ENCODE measurements around the gene PIEZO1. TPM values are rescaled to one million over a fixed set of nuclear protein-coding genes. Genes with fewer than 3 reads are reported as not detected.

The PIEZO1 gene
- total and polyA plus RNA-seq, 2 donors from 2014 or later, result 103 to 124 TPM

DNA sequence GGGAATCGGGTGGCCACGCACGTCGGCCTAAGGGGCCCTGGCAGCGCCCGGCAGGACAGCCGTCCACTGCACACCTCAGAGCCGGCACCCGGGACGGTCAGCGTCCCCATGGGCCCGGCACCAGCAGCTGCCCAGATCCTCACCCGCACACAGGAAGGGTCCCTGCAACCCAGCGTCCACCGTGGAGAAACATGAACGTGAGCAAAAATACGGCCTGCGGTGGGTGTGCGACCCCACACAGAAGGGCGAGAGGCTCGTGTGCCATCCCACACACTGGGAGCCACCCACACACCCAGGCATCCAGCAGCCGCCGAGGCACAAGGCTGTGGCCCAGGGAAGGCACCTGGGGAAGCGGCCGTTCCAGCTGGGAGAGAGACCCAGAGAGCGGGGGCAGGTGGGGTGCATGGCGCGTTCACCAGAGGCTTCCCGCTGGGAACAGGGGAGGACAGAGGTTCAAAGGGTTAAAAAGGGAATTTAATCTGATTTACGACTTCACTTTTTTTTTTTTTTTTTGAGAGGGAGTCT is 6.4 kb downstream of the PIEZO1 start:
- intact Hi-C loops (cut with DNase I), result no loop called here
- H3K4me1 ChIP-seq (ENCODE audit: control insufficient read depth in 2 of 3, insufficient read depth in 2 of 3, low read depth in 1 of 3, low read length in 3 of 3), result peaks cover 0 to 33% (median 15%) of the 10 kb centered on the region in 3 donors
- H3K4me3 ChIP-seq (ENCODE audit: low read length in 3 of 3), result no peak overlapping the region
- H3K9ac ChIP-seq (ENCODE audit: low read length in 3 of 3), result no peak overlapping the region
- H3K9me3 ChIP-seq (ENCODE audit: control insufficient read depth in 2 of 3, insufficient read depth in 1 of 3, low read length in 3 of 3), result no peaks in the 10 kb centered on the region
- DNase-seq (peak in 2 of 5 donors; percentile 33 to 50), FAIRE-seq (no peak)
- H3K36me3 ChIP-seq (ENCODE audit: control insufficient read depth in 2 of 3, insufficient read depth in 3 of 3, low read length in 3 of 3), result no peaks in the 10 kb centered on the region
- no peak overlapping the region for H3K27ac ChIP-seq (ENCODE audit: low read depth in 2 of 2, low read length in 2 of 2)
- H3K27me3 ChIP-seq (ENCODE audit: control insufficient read depth, insufficient read depth, low read length), result no peaks in the 10 kb centered on the region
- TF ChIP-seq, protein P1, sequence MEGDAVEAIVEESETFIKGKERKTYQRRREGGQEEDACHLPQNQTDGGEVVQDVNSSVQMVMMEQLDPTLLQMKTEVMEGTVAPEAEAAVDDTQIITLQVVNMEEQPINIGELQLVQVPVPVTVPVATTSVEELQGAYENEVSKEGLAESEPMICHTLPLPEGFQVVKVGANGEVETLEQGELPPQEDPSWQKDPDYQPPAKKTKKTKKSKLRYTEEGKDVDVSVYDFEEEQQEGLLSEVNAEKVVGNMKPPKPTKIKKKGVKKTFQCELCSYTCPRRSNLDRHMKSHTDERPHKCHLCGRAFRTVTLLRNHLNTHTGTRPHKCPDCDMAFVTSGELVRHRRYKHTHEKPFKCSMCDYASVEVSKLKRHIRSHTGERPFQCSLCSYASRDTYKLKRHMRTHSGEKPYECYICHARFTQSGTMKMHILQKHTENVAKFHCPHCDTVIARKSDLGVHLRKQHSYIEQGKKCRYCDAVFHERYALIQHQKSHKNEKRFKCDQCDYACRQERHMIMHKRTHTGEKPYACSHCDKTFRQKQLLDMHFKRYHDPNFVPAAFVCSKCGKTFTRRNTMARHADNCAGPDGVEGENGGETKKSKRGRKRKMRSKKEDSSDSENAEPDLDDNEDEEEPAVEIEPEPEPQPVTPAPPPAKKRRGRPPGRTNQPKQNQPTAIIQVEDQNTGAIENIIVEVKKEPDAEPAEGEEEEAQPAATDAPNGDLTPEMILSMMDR (IDR thresholded peaks at IDR 0.05; ENCODE audit: borderline replicate concordance, extremely low read depth, insufficient read depth), result no peak

DNA sequence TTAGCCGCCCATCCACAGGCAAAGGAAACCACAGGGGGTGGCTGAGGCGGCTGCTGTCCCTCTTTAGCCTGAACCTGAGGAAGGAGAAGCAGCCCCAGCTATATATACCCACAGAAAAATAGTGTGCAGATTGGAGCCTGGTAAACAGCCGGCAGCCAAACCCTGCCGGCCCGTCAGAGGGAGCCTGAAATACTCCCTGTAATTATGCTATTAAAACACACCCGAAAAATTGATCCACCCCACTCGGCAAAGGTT is 6.8 kb downstream of the PIEZO1 start:
- intact Hi-C loops (cut with DNase I), result no loop called here
- no peaks in the 10 kb centered on the region for H3K27me3 ChIP-seq (ENCODE audit: control insufficient read depth, insufficient read depth, low read length)
- TF ChIP-seq, protein P1 (IDR thresholded peaks at IDR 0.05; ENCODE audit: borderline replicate concordance, extremely low read depth, insufficient read depth), result no peak
- no peak for FAIRE-seq
- peaks cover 0 to 35% (median 15%) of the 10 kb centered on the region in 3 donors for H3K4me1 ChIP-seq (ENCODE audit: control insufficient read depth in 2 of 3, insufficient read depth in 2 of 3, low read depth in 1 of 3, low read length in 3 of 3)
- no peak overlapping the region for H3K27ac ChIP-seq (ENCODE audit: low read depth in 2 of 2, low read length in 2 of 2)
- no peak for DNase-seq
- H3K9me3 ChIP-seq (ENCODE audit: control insufficient read depth in 2 of 3, insufficient read depth in 1 of 3, low read length in 3 of 3), result no peaks in the 10 kb centered on the region
- H3K36me3 ChIP-seq (ENCODE audit: control insufficient read depth in 2 of 3, insufficient read depth in 3 of 3, low read length in 3 of 3), result no peaks in the 10 kb centered on the region
- H3K4me3 ChIP-seq (ENCODE audit: low read length in 3 of 3), result no peak overlapping the region
- no peak overlapping the region for H3K9ac ChIP-seq (ENCODE audit: low read length in 3 of 3)

DNA sequence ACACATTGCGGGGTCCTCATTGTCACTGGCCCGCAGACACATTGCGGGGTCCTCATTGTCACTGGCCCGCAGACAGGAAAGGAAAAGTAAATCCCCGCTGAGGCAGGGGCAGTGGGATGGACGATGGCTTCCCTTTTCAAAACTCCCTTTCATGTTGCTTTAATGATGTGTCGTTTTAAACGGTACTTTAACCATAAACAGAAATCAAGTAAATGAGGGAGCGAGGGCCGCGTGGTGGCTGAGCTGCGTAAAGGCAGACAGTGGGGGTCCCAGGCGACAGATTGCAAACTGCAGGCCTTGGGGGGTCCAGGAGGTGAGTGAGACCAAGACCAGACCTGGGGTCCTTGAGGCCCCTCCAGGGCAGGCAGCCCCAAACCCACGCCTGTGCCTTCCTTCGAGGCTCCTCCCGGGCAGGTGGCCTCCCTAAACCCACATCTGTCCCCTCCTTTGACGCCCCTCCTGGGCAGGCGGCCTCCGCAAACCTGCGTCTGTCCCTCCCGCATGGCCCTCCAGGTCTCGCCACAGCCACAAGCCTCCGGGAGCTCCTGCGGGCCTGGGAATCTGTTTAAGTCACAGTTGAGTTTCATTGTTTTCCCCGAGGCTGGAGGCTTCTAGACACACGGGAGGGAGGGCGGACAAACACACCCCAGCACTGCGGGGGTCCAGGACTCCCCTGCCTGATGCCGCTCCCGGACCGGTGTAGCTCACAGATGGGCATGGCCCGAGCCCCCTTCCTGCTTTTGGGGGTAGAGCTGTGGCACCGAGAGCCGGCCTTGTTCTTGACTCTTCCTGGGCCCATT is 7.3 kb downstream of the PIEZO1 start:
- FAIRE-seq (no peak), DNase-seq (no peak)
- Histone ChIP-seq H3K4me1 (ENCODE audit: control insufficient read depth in 2 of 3, insufficient read depth in 2 of 3, low read depth in 1 of 3, low read length in 3 of 3) (peaks cover 0 to 38% (median 11%) of the 10 kb centered on the region in 3 donors), H3K27me3 (ENCODE audit: control insufficient read depth, insufficient read depth, low read length) (no peaks in the 10 kb centered on the region), H3K9me3 (ENCODE audit: control insufficient read depth in 2 of 3, insufficient read depth in 1 of 3, low read length in 3 of 3) (no peaks in the 10 kb centered on the region), H3K9ac (ENCODE audit: low read length in 3 of 3) (no peak overlapping the region), H3K4me3 (ENCODE audit: low read length in 3 of 3) (no peak overlapping the region), H3K36me3 (ENCODE audit: control insufficient read depth in 2 of 3, insufficient read depth in 3 of 3, low read length in 3 of 3) (no peaks in the 10 kb centered on the region), H3K27ac (ENCODE audit: low read depth in 2 of 2, low read length in 2 of 2) (no peak overlapping the region)
- TF ChIP-seq, protein P1 (IDR thresholded peaks at IDR 0.05; ENCODE audit: borderline replicate concordance, extremely low read depth, insufficient read depth), result no peak
- intact Hi-C loops (cut with DNase I), result no loop called here

Measured in kidney (tissue), 14 donors.